Fibroblast of mammary gland (primary cell): ENCODE results near the gene PRPF19.
A peak's percentile ranks its signal among the peaks of the same experiment; 100 is the strongest.

Experiments
- DNase-seq: peaks from one replicate; pipeline ENCODE4 v3.0.0-alpha.2; 2010; ENCODE audit warnings: low read depth
- H3K4me3 ChIP-seq: 2 replicates; pipeline ENCODE4 v1.5.1; 2011; ENCODE audit warnings: low read depth, mild to moderate bottlenecking, low read length, moderate library complexity; ENCODE audit not compliant: control insufficient read depth
- TF ChIP-seq, protein P1 (sequence below): conservative IDR thresholded peaks from 2 replicates; pipeline ENCODE4 v1.5.1; 2011; ENCODE audit warnings: low read depth, low read length, inconsistent platforms; ENCODE audit not compliant: control insufficient read depth, insufficient read depth

PRPF19 gene

DNA sequence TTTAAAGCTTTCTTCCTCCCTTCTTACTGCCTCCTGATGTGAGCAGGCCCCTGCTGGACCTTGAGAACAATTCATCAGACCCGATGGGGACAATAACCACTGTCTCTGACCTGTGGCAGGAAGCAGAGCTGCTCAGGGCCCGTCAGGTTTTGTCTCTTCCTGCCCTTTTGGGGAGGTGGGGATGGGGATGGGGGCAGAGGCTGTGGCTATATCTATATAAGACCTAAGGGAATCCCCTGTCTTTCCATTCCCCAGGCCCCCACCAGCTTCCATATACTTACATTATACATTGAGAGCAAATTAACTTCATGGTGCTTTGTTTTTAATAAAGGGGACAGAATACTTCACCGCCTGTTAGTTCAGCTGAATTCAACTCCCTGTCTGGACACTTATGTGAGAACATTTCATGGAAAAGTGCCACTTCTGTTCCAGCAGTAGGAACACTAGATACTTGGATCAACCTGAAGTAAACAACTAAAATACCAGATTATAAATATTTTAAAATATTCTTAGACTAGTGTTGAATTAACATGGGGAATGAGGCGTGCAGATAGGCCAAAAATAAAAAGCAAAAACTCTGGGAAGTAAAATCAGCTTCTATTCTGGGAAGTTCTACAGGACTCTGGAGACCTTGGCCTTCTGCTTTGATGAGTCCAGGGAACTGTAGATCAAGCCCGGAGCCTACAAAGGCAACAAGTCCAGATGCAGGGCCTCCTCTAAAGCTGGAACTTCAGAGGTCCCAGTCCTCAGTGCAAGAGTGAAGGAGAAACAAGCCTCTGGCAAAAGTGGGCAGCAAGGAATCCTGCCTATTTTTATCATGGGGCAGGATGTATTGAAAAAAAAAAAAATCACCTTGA is 27.9 kb downstream of the PRPF19 start:
- TF ChIP-seq, protein P1, sequence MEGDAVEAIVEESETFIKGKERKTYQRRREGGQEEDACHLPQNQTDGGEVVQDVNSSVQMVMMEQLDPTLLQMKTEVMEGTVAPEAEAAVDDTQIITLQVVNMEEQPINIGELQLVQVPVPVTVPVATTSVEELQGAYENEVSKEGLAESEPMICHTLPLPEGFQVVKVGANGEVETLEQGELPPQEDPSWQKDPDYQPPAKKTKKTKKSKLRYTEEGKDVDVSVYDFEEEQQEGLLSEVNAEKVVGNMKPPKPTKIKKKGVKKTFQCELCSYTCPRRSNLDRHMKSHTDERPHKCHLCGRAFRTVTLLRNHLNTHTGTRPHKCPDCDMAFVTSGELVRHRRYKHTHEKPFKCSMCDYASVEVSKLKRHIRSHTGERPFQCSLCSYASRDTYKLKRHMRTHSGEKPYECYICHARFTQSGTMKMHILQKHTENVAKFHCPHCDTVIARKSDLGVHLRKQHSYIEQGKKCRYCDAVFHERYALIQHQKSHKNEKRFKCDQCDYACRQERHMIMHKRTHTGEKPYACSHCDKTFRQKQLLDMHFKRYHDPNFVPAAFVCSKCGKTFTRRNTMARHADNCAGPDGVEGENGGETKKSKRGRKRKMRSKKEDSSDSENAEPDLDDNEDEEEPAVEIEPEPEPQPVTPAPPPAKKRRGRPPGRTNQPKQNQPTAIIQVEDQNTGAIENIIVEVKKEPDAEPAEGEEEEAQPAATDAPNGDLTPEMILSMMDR: no peak
- no peak for DNase-seq
- H3K4me3 ChIP-seq: no peak overlapping the region

DNA sequence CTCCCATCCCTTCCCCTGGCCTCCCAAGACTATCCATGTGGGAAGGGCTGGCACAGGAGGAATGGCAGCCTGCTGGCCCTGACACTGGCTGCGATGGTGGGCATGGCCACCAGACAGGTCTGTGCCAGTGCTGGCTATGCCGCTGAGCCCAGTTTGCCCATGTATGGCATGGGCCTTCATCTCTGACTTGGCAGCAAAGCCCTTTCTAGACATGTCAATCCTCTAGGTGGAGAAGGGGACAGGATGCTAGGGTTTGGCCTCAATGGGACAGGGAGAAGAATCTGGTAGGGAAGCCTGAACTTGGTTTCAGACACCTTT is 30.3 kb downstream of the PRPF19 start:
- TF ChIP-seq, protein P1: no peak

DNA sequence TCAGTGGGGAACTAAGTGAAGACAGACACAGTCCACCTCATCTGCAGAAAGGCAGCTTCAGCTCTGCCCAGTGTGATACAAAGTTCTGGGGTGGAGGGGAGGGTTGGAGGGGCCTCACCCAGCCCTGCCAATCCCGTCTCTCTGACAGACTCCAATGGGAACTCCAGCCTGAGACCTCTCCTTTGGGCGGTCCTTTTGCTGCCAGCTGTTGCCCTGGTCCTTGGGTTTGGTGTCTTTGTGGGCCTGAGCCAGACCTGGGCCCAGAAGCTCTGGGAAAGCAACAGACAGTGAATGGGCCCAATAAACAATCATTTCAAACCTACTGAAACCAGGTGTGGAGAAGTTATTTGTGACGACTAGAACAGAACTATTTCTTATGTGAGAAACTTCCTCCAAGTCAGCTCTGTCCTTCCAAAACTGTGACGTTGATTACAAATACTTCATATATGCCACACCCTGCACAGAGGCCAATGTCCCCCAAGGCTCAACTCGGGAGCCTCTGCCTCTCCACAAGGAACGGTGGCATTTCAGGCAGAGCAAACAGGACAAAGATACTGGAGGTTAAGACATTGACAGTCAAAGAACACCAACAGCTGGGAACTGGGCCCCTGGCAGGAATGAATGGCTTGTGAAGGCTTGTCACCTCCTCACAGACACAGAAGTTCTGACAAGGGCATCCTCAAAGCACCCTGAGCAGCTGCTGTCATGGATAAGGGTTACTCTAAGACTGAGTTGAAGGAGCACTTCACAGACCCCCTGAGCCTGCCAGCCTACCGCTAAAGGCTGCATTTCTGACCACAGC is 30.8 kb downstream of the PRPF19 start:
- H3K4me3 ChIP-seq: no peak overlapping the region
- TF ChIP-seq, protein P1: no peak

More for the DNA sequence above, 30.3 kb downstream of the PRPF19 start:
- no peak overlapping the region for H3K4me3 ChIP-seq
- no peak for DNase-seq

DNA sequence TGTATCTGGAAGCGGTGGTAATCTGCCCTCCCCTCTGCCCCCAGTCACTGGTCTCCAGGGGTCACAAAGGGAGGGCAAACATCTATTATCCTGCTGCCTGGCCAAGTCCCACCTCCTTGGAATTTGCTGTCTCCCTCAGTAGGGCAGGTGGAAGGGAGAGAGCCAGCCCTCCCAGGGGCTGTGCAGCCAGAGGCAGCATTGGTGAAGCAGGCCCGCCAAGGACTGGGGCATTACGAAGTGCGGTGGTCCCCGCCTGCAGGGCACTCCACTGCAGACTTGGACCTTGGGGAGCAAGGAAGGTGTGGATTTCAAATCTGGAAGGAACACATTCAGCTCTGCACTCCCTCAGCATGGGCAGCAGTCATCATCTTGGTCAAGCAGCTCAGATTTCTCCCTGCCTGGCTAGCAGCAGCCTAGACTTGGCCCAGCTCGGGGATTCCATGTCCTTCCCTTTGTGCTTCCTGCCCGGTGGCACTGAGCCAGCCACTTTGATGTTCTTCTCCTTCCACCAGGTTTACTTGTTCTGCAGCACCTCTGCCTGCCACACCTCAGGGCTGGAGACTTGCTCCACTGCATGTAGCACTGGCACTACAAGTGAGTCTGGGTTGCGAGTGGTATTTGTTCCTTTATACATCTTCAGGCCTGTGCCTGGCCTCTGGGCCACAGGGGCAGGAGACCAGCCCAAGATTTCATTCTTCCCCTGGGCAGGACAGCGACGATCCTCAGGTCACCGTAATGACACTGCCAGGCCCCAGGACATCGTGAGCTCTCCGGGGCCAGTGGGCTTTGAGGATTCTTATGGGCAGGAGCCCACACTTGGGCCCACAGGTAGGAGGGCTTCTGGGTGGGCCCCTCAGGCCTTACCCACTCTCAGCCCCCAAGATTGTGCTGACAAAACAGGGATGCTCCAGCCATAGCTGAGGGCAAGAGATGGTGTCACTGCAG is 31.7 kb downstream of the PRPF19 start:
- no peak overlapping the region for H3K4me3 ChIP-seq
- TF ChIP-seq, protein P1: no peak
- DNase-seq: no peak

More for the DNA sequence above, 30.8 kb downstream of the PRPF19 start:
- no peak for DNase-seq

DNA sequence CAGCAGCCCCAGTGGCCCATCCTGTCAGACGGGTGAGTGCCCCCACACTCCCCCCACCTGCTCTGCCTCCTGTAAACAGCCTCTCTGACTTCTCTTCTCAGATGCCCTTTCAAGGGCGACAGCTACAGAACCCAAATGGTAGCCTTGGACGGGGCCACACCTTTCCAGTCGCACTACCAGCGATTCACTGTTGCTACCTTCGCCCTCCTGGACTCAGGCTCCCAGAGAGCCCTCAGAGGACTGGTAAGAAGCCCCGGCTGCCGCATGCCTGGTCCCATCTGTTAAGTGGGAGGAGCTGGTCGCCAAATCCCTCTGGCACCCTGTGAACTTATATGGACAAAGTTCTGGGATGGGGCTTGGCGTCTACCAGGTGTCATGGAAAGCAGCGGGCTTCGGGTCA is 32.9 kb downstream of the PRPF19 start:
- peak overlapping the region; percentile 15 for H3K4me3 ChIP-seq
- TF ChIP-seq, protein P1: no peak
- no peak for DNase-seq

DNA sequence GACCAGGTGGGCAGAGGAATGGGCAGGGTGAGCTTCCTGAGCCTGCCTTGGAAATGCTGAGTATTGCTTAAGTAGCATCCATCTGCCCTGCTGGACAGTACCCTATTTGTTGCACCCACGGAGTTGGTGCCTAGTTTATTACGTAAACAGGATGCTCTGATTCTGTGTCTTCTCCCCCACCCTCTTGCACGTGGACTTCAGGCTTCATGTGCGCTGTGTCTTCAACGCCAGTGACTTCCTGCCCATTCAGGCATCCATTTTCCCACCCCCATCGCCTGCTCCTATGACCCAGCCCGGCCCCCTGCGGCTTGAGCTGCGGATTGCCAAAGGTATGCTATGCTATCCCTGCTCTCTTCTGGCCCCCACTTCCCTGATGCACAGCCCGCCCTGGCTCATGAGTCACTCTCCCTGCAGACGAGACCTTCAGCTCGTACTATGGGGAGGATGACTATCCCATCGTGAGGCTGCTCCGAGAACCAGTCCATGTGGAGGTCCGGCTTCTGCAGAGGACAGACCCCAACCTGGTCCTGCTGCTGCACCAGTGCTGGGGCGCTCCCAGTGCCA is 33.3 kb downstream of the PRPF19 start:
- peak overlapping the region; percentile 15 for H3K4me3 ChIP-seq
- TF ChIP-seq, protein P1: no peak
- DNase-seq: peak; percentile 95
